Embryonic facial prominence (tissue), 1 donor: ENCODE data around the gene B3GNT5.

Source experiments
- DNase-seq: peaks from one replicate; pipeline ENCODE4 v3.0.0-alpha.2; 2016; ENCODE audit errors: extremely low spot score

B3GNT5 gene

GRCh38 chr3:183230826-183231225 lies 22.2 kb upstream of the B3GNT5 start:
- no peak for DNase-seq

- no peak for DNase-seq
Observed at GRCh38 chr3:183233966-183234365, 19.1 kb upstream of the B3GNT5 start.

- DNase-seq, result no peak
Observed at GRCh38 chr3:183239046-183239445, 14.0 kb upstream of the B3GNT5 start.

- no peak for DNase-seq
Observed at GRCh38 chr3:183242431-183242830, 10.6 kb upstream of the B3GNT5 start.

GRCh38 chr3:183244219-183244618 lies 8.8 kb upstream of the B3GNT5 start:
- no peak for DNase-seq

- DNase-seq, result no peak
Observed at GRCh38 chr3:183244981-183245476, 8.0 kb upstream of the B3GNT5 start.

GRCh38 chr3:183247011-183247589 lies 6.0 kb upstream of the B3GNT5 start:
- no peak for DNase-seq

GRCh38 chr3:183249006-183249718 lies 3.9 kb upstream of the B3GNT5 start:
- no peak for DNase-seq

GRCh38 chr3:183252118-183252782 lies 803 bp upstream of the B3GNT5 start:
- no peak for DNase-seq

- DNase-seq, result no peak
Observed at GRCh38 chr3:183253528-183254486, 754 bp downstream of the B3GNT5 start.

- DNase-seq, result no peak
Observed at GRCh38 chr3:183254487-183255347, 1.7 kb downstream of the B3GNT5 start.

GRCh38 chr3:183255348-183255730 lies 2.3 kb downstream of the B3GNT5 start:
- DNase-seq, result no peak

GRCh38 chr3:183259087-183259486 lies 6.0 kb downstream of the B3GNT5 start:
- DNase-seq, result no peak

GRCh38 chr3:183259621-183260020 lies 6.6 kb downstream of the B3GNT5 start:
- no peak for DNase-seq

- no peak for DNase-seq
Observed at GRCh38 chr3:183260167-183260904, 7.3 kb downstream of the B3GNT5 start.

GRCh38 chr3:183261151-183261724 lies 8.2 kb downstream of the B3GNT5 start:
- no peak for DNase-seq

GRCh38 chr3:183262875-183263378 lies 9.9 kb downstream of the B3GNT5 start:
- no peak for DNase-seq

GRCh38 chr3:183264268-183264667 lies 11.2 kb downstream of the B3GNT5 start:
- DNase-seq, result no peak

- no peak for DNase-seq
Observed at GRCh38 chr3:183265157-183265642, 12.1 kb downstream of the B3GNT5 start.
